ENCODE data around the gene ISM1.

Gene ISM1

GRCh38 chr20:13220904-13221297 lies at the start of gene ISM1:
Gene ISM1 (plus strand): TSS chr20:13221274. CDS start chr20:13221777, 503 bp downstream.
- peak in 4 of 51 donors; percentile 3 to 25 (median 6) for DNase-seq

GRCh38 chr20:13173201-13173600 lies 47.9 kb upstream of the ISM1 start:
- no peak for DNase-seq

GRCh38 chr20:13174402-13174801 lies 46.7 kb upstream of the ISM1 start:
- DNase-seq, result no peak

GRCh38 chr20:13180986-13181889 lies 39.8 kb upstream of the ISM1 start:
- DNase-seq, result no peak

GRCh38 chr20:13183005-13183404 lies 38.1 kb upstream of the ISM1 start:
- DNase-seq, result no peak

GRCh38 chr20:13186043-13186774 lies 34.9 kb upstream of the ISM1 start:
- DNase-seq, result no peak

- DNase-seq, result no peak
Observed at GRCh38 chr20:13187899-13188298, 33.2 kb upstream of the ISM1 start.

- DNase-seq, result no peak
Observed at GRCh38 chr20:13199279-13199678, 21.8 kb upstream of the ISM1 start.

- DNase-seq, result no peak
Observed at GRCh38 chr20:13200767-13201500, 20.1 kb upstream of the ISM1 start.

- DNase-seq, result no peak
Observed at GRCh38 chr20:13202565-13202964, 18.5 kb upstream of the ISM1 start.

GRCh38 chr20:13205425-13205824 lies 15.6 kb upstream of the ISM1 start:
- DNase-seq, result no peak

- no peak for DNase-seq
Observed at GRCh38 chr20:13205848-13206434, 15.1 kb upstream of the ISM1 start.

- no peak for DNase-seq
Observed at GRCh38 chr20:13207016-13207415, 14.1 kb upstream of the ISM1 start.

GRCh38 chr20:13211956-13212618 lies 9.0 kb upstream of the ISM1 start:
- DNase-seq, result no peak

GRCh38 chr20:13212750-13213149 lies 8.3 kb upstream of the ISM1 start:
- no peak for DNase-seq

GRCh38 chr20:13213335-13213734 lies 7.7 kb upstream of the ISM1 start:
- no peak for DNase-seq

GRCh38 chr20:13216533-13216932 lies 4.5 kb upstream of the ISM1 start:
- no peak for DNase-seq

GRCh38 chr20:13219327-13220193 lies 1.5 kb upstream of the ISM1 start:
- no peak for DNase-seq

- DNase-seq, result peak in 7 of 51 donors; percentile 3 to 26 (median 8)
Observed at GRCh38 chr20:13220194-13220903, 725 bp upstream of the ISM1 start.
